GM18502 (cell line): ENCODE data around the gene SBNO1.
"Not testable (repeated sequence)": the region's sequence is repeated elsewhere in the genome, so short reads cannot be mapped to it uniquely, and the experiment has no call there.

Experiments
- ATAC-seq: cut with Tn5 transposase; IDR thresholded peaks from one replicate; pipeline ENCODE4 v1.9.1; 2021; ENCODE audit warnings: mild to moderate bottlenecking; ENCODE audit not compliant: unreplicated experiment, poor library complexity

SBNO1 gene

DNA sequence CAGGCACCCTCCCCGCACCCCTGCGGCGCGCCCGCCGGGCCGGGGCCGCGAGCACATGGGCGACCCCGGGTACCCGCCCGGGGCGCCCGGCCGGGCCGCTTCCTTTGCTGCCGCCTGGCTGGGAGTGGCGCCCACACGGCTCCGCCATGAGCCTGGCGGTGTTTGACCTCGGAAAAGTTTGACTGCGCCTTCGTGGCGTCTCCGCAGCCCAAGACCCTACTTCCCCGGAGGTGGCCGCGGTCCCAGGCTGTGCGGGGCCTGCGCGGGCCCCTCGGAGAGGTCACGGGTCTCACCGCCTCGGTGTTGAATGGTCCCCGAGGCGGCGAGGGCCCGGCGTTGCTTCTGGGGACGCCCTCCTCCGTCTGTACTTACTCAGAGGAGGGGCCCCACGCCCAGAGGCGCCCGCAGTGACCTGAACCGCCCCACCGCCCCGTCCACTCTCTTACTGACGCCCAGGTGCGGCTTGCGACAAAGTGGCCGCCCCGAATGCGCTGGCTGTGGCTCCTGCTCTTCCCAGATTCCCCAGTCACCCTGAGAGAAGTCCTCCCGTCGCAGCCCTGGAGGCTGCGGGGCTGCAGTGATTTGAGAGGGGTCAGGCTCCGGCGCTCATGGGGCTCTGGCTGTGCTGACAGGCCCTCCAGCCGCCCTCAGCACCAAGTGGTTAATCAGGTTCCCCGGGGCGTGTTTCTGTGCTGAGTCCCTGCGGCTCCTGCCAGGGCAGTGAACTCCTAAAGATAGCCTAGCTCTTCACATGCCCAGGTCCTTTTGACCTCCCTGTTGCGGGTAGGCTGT lies 25.1 kb upstream of the SBNO1 start:
- peak; percentile 34 for ATAC-seq

DNA sequence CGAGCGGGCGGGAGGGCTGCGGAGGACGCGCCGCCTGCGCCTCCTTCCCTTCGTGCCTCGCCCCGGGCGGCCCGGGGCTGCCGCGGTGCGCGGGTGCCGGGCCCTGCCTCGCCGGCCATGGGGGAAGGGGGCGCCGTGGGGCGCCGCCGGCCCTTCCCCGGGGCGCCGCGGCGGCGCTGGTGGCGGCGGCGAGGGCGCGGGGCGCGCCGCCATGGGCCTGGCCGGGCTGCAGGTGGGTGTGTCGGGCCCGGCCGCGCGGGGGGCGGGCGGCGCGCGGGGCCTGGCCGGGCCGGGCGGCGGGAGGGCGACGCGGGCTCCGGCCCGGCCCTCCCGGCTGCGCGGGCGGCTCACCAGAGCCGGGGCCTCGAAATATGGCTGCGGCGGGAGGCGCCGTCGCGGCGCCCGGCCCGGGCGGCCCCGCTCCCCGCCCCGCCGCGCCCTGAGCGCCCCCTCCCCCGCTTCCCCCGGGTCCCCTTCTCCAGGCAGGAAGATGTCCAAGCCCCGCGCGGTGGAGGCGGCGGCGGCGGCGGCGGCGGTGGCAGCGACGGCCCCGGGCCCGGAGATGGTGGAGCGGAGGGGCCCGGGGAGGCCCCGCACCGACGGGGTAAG lies 24.4 kb upstream of the SBNO1 start:
- peak; percentile 18 for ATAC-seq

DNA sequence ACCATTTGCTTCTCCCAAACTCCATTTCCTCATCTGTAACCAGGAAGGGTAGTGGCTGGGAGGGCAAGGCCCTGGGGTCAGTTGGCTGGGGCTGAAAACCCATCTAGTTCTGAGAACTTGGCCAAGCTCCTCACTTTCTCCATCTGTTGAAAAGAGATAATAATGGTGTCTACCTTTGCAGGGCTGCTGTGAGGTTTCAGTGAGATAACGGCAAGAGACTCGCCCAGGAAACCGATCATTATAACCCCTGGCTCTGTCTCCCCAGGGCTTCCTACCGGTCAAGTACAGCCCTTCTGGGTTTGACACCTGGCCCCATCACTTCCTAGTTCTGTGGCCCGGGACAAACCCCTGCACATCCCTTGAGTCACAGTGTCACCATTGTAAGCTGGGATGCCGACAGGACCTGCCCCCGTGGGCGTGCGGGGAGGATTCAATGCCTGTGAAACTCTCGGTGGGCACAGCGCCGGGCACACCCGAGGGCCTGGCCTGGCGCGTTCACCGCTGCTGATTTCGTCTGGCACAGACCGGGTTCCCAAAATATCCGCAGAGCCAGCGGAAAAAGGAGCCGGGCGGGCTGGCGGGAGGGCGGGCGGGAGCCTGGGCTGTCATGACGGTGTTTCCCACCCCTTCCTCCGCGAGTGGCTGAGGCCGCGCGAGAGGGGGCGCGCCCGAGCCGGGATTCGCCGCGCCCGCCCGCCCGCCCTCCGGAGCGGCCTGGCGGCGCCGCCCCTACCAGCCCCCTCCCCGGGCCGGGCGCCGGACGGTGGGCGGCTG lies 23.7 kb upstream of the SBNO1 start:
- peak; percentile 37 for ATAC-seq

DNA sequence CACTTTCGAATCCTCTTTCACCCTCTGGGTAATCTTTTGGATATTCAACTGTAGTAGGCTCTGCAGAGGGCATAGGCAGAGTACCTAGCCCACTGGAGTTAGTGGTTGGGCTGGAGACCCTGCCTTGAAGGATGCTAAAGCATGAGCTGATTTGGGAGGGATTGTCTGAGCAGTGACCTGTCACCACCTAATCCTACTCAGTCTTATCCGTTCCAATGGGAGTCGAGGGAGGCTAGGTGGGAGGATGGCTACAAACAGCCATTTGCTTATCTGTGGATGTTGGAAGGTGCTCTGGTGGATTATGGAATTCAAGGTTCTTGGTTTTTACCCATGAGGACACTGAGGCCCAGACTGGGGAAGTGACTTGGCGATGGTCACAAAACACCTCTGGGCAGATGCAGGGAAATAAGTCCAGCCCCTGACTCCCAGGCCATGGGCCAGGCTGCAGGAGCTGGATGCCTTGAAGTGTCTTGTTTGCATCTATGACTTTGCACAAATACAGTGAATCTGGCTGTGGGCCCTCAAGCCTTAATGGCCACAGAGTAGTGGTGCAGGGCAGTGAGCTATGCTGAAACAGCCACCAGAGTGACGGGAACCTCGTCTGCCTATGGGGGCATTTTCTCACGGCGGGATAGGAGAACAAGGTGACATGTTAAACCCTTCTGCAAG lies 23.0 kb upstream of the SBNO1 start:
- no peak for ATAC-seq

DNA sequence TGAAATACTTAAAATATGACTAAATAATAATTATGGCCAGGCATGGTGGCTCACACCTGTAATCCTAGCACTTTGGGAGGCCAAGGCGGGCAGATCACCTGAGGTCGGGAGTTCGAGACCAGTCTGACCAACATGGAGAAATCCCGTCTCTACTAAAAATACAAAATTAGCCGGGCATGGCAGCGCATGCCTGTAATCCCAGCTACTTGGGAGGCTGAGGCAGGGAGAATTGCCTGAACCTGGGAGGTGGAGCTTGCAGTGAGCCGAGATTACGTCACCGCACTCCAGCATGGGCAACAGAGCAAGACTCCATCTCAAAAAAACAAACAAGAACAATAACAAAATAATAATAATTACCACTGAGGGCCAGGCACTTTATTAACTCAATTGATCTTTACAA lies 20.9 kb upstream of the SBNO1 start:
- ATAC-seq = not testable (repeated sequence)

DNA sequence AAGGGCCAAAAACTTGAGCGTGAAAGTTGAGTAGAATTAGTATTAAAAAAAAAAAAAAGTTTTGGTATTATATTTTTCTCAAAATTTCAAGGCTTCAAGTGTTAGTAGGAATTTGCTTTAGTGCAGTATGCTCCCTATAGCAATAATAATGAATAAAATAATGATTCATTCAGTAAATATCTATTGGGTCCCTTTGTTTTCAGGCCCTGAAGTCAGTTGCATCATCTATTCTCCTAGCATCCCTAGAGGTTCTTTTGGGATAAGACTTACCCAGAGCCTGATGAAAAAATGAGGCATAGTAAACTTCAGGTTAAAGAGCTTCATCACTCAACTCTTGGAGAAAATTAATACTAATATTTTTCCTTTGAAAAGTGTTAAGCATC lies 20.3 kb upstream of the SBNO1 start:
- no peak for ATAC-seq

DNA sequence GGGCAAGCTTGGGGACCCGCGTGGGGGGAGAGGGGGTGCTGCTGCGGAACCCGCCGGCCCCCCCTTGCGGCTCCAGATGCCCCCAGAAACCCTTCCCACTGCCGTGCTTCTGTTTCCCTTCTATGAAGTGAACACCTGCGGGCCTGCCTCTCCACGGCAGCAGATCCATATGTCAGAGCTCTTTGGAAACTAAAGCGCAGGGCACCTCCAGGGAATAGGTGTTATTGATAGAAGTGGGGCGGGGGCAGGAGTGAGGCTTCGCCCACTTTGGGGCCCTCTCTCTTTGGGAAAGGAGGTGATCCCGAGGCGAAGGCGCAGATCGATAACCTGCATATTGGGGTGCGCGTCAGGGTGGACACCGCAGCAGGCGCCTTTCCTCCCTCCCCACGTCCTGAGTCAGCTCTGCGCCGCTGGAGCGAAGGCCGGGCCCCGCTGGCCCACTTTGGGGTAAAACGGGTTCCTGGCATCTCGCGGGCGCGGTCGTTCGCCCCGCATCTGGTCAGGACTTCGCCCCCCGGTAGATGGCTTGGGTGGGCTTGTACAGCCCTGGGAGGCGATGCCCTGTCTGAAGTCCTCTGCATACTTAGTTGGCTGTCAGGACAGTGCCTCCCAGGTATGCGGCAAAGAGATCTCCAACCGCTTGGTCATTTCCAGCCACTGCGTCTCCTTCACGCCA lies 19.8 kb upstream of the SBNO1 start:
- ATAC-seq = no peak

DNA sequence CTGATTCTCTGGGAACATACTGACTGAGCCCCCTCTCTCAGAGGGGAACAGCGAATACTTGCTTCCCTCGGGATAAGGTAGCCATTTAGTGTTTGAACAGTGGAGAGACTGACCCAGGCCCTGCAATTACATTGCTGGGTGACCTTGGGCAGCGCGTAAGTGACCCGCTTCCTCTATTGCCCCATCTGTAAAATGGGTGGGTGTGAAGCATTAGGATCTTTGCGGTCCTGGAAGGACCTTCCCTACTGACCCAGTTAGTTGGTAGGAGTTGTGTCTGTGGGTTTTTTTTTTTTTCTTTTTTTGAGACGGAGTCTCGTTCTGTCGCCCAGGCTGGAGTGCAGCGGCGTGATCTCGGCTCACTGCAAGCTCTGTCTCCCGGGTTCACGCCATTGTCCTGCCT lies 18.0 kb upstream of the SBNO1 start:
- no peak for ATAC-seq

DNA sequence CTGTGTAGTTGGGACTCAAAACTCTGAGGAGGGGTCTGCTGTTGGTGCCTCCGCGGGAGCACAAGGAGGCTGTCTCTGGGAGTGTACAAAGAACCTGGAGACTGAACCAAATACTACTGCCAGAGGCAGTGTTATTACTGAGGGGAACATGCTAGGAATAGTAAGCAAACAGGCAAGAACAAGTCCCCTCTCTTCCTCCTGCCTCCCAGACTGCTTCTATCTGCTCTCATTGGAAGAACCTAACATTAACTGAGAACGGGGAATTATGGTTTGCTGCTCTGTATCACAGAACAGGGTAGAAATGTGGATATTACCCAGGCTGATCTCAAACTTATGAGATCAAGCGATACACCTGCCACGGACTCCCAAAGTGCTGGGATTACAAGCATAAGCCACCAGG lies 14.7 kb upstream of the SBNO1 start:
- no peak for ATAC-seq

DNA sequence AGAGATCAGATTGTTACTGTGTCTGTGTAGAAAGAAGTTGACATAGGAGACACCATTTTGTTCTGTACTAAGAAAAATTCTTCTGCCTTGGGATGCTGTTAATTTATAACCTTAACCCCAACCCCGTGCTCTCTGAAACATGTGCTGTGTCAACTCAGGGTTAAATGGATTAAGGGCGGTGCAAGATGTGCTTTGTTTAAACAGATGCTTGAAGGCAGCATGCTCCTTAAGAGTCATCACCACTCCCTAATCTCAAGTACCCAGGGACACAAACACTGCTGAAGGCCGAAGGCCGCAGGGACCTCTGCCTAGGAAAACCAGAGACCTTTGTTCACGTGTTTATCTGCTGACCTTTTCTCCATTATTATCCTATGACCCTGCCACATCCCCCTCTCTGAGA lies 7.8 kb upstream of the SBNO1 start:
- ATAC-seq = not testable (repeated sequence)

DNA sequence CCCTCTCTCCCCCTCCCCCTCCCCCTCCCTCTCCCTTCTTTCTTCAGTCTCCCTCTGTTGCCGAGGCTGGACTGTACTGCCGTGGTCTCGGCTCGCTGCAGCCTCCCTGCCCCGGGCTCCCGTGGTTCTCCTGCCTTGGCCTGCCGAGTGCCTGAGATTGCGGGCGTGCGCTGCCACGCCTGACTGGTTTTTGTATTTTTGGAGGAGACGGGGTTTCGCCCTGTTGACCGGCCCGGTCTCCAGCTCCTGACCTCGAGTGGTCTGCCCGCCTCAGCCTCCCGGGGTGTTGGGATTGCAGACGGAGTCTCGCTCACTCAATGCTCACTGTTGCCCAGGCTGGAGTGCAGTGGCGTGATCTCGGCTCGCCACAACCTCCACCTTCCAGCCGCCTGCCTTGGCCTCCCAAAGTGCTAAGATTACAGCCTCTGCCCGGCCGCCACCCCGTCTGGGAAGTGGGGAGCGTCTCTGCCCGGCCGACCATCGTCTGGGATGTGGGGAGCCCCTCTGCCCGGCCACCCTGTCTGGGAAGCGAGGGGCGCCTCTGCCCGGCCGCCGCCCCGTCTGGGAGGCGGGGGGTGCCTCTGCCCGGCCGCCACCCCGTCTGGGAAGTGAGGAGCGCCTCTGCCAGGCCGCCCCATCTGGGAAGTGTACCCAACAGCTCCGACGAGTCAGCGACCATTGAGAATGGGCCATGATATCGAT lies 7.2 kb upstream of the SBNO1 start:
- ATAC-seq = not testable (repeated sequence)

DNA sequence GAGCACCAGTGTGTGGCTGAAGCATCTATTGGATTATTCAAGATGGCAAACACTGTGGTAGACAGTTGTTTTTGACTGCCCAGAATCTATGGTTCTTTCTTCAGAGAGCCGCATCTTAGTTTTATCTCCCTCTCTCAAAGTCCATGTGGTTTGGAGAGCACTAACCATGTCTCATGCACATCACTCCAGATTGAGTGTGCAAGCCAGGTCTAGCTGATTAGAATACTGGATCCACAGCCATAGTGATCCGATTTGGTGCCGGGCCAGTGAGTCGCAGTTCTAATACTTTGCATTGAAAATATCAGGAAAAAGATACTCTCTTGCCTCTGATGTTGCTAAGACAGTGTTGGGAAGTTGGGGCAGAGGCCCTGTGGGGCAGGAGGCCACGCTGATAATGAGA lies 4.6 kb upstream of the SBNO1 start:
- ATAC-seq = no peak

DNA sequence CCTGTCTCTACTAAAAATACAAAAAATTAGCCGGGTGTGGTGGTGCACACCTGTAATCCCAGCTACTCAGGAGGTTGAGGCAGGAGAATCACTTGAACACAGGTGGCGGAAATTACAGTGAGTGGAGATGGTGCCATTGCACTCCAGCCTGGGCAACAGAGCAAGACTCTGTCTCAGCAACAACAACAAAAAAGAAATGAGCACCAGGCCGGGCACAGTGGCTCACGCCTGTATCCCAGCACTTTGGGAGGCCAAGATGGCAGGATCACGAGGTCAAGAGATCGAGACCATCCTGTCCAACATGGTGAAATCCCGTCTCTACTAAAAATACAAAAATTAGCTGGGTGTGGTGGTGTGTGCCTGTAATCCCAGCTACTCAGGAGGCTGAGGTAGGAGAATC lies 3.8 kb upstream of the SBNO1 start:
- not testable (repeated sequence) for ATAC-seq

DNA sequence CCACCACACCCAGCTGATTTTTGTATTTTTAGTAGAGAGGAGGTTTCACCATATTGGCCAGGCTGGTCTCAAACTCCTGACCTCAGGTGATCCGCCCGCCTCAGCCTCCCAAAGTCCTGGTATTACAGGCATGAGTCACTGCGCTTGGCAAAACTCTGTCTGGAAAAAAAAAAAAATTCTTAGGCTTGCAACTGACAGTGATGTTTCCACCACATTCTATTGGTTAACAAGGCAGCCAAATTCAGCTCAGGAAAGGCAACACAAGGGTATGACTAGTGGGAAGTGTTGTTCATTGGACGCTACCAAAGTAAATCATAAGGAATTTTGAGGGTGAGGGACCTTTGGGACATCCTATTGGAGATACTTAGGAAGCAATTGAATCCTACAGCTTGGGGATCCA lies 2.9 kb upstream of the SBNO1 start:
- ATAC-seq = no peak

DNA sequence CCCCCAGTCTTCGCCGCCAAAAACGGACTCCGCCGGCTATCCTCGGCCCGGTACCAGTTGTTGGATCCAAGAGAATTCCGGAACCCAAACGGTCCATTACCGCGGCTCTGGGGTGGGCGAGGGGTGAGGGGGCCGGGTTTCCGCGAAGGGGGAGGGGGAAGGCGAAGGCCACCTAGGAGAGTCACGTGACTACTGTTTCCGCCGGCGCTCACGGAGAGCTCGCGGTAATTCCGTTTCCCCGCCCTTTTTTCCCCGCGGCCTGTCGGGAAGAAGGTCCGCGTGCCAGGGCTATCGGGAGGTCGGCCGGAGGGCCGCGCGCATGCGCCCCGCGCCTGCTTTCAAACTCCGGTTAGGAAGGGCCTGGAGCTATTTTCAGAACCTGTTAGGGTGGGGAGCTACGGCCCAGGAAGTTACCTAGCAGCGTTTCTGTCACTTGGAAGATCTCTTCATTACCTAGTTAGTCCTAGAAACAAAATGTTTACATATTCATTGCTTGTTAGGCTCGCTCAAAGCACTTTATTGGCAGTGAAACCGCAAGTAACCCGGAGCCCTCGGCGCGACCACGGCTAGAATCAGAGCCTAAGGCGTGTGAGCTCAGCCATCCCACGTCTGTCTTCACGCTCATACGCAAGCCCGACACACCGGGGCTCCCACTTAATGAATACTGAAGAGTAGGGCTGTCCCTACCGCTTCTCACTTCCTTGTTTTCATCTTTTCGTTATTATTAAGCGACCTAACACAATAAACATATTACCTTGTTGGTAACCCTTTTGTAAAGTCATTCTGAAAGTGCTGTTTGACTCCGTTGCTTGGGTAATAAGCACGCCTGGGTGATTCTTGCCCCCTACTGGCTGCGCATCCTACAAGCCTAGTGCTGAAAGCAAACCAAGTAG lies 624 bp upstream of the SBNO1 start:
- ATAC-seq = peak; percentile 67

DNA sequence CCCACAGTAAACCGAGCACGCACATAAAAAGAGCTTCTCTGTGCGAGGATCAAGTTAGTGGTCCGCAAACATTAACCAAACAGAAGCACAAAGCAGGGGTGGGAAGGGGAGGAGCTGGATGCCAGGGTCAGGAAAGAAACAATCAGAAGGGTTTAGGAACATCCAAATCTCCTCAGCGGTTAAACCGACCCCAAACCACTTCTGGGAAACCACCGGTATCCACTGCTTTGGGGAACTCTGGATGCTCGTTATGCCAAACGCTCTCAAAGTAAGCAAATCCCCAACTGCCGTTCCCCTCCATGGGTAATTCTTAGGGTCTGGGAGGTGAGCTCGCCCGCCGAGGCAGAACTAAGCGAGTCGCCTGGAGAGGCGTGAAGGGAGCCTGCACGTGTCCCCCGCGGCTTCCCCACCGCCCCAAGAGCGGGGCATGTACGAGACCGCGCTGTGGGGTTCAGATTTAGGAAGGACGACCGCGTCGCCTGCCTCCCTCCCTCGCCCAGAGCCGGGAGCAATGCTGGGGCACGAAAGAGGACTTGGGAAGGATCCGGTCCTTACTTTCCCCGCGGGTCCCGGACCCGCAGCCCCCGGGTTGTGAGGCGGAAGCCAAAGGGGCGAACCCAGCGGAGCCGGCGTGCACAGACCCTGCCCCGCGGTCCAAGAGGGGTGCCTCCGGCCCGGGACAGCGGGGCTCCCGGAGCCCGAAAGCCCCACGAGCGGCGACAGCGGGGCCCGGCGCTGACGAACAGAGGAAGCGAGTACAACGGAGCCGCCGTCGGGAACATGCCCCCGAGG lies 711 bp downstream of the SBNO1 start:
- peak; percentile 15 for ATAC-seq

DNA sequence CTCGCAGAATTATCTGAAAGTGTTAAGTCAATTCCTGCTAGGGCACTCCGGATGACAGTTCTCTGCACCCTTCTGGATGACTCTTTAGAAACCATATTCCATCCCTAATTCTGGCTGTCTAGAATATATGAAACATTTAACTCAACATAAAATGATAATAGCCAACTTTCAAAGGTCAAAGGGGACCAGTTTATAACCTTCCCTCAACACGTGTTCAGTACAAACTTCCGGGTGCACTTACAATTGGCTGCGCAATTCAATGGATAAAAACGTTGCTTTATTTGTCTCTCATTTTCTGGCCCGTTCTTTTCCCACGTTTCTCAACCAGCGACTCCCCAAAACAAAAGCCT lies 1.3 kb downstream of the SBNO1 start:
- no peak for ATAC-seq

DNA sequence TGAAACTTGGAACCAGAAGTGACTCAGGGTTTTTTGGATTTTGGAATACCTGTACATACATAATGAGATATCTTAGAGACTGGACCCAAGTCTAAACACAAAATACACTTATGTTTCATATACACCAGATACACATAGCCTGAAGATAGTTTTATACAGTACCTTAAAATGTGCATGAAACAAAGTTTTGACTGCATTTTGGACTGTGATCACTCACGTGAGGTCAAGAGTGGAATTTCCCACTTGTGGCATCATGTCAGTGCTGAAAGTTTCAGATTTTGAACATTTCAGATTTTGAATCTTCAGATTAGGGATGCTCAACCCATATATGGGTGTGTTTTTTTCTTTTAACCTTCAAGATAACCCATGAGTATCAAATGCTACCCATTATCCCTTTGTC lies 6.6 kb downstream of the SBNO1 start:
- ATAC-seq = no peak
